Skeletal muscle tissue (tissue), 4 donors: Measurements from ENCODE around the gene XRCC5. TPM values are rescaled to one million over a fixed set of nuclear protein-coding genes. Genes with fewer than 3 reads are reported as not detected.

Source experiments
- H3K27ac ChIP-seq: one replicate; pipeline ENCODE4 v1.7.0; 2013; ENCODE audit warnings: mild to moderate bottlenecking, low read depth, low read length, inconsistent platforms
- H3K27me3 ChIP-seq, 3 donors: one replicate each; pipeline ENCODE4 v1.7.0; 2013; ENCODE audit warnings: low read length in 3 of 3; ENCODE audit not compliant: control insufficient read depth in 3 of 3, insufficient read depth in 3 of 3
- H3K36me3 ChIP-seq, 3 donors: one replicate each; pipeline ENCODE4 v1.7.0; 2013; ENCODE audit warnings: low read length in 3 of 3; ENCODE audit not compliant: control insufficient read depth in 3 of 3, insufficient read depth in 3 of 3
- H3K4me1 ChIP-seq, 3 donors: one replicate each; pipeline ENCODE4 v1.7.0; 2013; ENCODE audit warnings: low read length in 3 of 3, mild to moderate bottlenecking in 3 of 3; ENCODE audit not compliant: control insufficient read depth in 3 of 3, insufficient read depth in 3 of 3
- H3K4me3 ChIP-seq, 3 donors: one replicate each; pipeline ENCODE4 v1.7.0; 2013; ENCODE audit warnings: low read length in 3 of 3
- H3K9ac ChIP-seq, 3 donors: one replicate each; pipeline ENCODE4 v1.7.0; 2013; ENCODE audit warnings: low read length in 3 of 3, mild to moderate bottlenecking in 3 of 3, moderate library complexity in 2 of 3, low read depth in 1 of 3
- H3K9me3 ChIP-seq, 3 donors: one replicate each; pipeline ENCODE4 v1.7.0; 2013; ENCODE audit warnings: low read length in 3 of 3; ENCODE audit not compliant: control insufficient read depth in 3 of 3
- total RNA-seq: library from RNA; depleted of rRNA; stranded (reverse); fragments of >200 nt; gene quantifications from one replicate; pipeline ENCODE4 v1.2.3, GENCODE V29; 2014
- donor health status: Osteomylitis.

XRCC5 gene
- total RNA-seq, 1 donor from 2014 or later, result 188 TPM

DNA sequence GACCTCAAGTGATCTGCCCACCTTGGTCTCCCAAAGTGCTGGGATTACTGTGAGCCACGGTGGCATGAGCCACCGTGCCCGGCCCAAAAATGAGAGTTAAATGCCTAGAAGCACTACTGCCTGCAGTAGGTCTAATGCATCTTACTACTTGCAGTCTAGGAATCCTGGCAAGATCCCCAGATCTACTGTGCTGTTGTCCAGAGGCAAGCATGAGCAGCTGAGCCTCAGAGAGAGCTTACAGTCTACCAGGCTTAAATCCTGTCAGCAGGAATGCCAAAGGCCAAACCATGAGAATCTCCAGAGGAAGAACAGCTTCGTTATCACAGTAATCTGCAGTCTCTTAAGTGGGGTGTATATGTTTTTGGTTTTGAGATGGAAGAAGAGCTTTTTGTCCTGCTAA lies 54.4 kb downstream of the XRCC5 start:
- Histone ChIP-seq H3K4me1 (no peaks in the 10 kb centered on the region), H3K27me3 (no peaks in the 10 kb centered on the region), H3K9ac (no peak overlapping the region), H3K36me3 (peaks cover 13 to 53% (median 34%) of the 10 kb centered on the region in 3 donors), H3K27ac (no peak overlapping the region), H3K9me3 (no peaks in the 10 kb centered on the region), H3K4me3 (no peak overlapping the region)

DNA sequence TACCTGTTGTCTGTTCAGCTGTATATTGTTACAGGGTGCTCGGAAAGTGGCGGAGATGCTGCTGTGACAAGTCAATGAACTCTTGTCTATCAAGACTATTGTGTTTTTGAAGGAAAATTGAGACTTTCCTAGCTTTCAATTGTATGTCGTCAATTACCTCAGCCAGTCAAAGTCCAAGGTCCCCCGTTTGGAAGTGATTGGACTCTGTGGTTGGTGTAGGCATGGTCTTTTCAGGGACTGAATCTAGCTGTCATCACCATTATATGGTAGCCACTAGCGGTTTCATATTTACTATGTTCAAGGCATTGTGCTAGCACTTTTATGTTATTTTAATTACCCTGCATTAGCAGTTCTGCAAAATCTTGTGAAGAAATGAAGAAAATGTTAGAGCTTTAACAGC lies 54.9 kb downstream of the XRCC5 start:
- H3K9me3 ChIP-seq, result no peaks in the 10 kb centered on the region
- H3K4me3 ChIP-seq, result no peak overlapping the region
- H3K36me3 ChIP-seq, result peaks cover 15 to 59% (median 36%) of the 10 kb centered on the region in 3 donors
- H3K27ac ChIP-seq, result no peak overlapping the region
- H3K9ac ChIP-seq, result no peak overlapping the region
- H3K27me3 ChIP-seq, result no peaks in the 10 kb centered on the region
- no peaks in the 10 kb centered on the region for H3K4me1 ChIP-seq

DNA sequence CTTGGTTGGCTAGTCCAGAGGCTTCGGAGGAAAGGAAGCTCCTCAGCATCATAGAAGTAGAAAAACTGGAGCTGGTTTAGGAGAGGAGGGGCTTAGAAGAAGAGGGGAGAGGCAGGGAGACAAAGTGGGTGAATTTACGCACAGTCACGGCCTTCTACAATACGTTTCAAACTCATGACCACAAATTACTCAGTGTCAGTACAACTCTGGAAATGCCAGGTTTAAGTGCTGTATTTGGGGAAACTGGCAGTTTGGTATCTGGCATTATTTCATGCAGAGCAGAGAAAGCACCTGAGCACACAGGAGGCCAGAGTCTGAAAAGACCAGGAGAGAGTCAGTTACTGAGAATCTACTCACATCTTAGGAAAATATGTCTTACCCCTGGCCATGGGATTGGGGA lies 55.4 kb downstream of the XRCC5 start:
- H3K4me1 ChIP-seq, result no peaks in the 10 kb centered on the region
- no peaks in the 10 kb centered on the region for H3K9me3 ChIP-seq
- H3K4me3 ChIP-seq, result no peak overlapping the region
- no peak overlapping the region for H3K27ac ChIP-seq
- H3K36me3 ChIP-seq, result peaks cover 15 to 60% (median 40%) of the 10 kb centered on the region in 3 donors
- no peak overlapping the region for H3K9ac ChIP-seq
- H3K27me3 ChIP-seq, result no peaks in the 10 kb centered on the region

DNA sequence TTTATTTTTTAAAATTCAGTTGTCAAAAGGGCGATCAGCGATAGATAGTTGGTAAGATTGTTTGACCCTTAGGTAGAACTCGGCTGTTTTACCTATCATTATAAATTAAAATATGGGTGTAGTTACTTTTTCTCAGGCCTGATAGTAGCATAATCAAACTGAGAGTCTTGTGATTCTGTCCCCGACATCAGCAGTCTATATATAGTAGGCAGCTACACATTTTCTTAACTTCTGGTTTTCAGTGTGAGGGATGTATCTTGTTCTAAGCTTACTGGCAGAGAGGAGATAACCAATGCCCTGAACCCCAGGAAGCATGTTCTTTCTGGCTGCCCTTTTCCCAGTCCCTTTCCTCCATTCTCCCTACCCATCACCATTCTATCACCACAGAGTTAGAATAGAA lies 56.6 kb downstream of the XRCC5 start:
- Histone ChIP-seq H3K27me3 (no peaks in the 10 kb centered on the region), H3K9ac (no peak overlapping the region), H3K27ac (no peak overlapping the region), H3K4me3 (no peak overlapping the region), H3K9me3 (no peaks in the 10 kb centered on the region), H3K36me3 (peaks cover 12 to 58% (median 36%) of the 10 kb centered on the region in 3 donors), H3K4me1 (peaks cover 0 to 4% (median 0%) of the 10 kb centered on the region in 3 donors)

DNA sequence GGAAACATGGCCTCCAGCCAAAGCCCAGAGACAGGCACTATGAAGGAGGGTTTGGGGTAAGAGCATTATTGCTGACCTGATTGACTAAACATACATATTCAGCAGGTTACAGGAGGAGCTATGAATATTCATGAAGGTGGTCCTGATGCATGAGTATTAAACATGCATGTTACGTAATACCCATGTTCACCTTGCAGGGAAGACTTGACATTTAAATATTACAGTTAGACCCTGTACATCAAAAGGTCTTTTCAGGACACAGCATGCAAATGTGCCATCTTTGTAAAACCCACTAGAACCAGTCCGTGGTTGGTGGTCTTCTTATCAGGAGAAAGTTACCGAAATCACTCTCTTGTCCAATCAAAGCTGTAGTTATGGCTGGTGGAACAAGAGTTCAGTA lies 59.9 kb downstream of the XRCC5 start:
- Histone ChIP-seq H3K4me3 (no peak overlapping the region), H3K9me3 (no peaks in the 10 kb centered on the region), H3K27ac (no peak overlapping the region), H3K4me1 (peaks cover 0 to 4% (median 0%) of the 10 kb centered on the region in 3 donors), H3K27me3 (no peaks in the 10 kb centered on the region), H3K9ac (no peak overlapping the region), H3K36me3 (peaks cover 9 to 25% (median 14%) of the 10 kb centered on the region in 3 donors)

DNA sequence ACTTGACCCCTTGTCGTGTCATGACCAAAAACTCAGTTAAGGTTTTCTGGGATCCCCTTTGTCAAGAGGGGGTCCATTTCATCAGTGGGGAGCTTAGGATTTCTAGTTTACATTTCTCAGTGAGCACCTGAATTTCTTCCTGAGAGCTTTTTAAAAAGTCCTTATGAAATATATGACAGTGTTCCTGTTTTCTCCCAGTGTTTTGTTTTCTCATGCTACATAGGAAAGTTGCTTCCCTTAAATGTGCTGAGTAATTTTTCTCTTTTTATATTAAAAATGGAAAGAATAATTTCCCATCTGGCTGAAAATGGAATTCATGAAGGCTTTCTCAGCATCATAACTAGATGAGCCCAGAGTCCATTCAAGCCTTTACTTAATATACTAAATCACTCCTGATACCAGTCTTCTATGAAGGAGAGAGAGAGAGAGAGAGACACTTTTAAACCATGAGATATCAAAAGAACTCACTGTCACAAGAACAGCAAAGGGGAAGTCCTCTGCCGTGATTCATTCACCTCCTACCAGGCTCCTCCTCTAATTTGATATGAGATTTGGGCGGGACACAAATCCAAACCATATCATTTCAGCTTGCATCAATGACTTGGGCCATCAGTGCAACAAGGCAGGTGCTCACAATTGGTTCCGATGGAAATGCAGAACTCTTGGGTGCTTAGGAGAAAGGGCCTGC lies 61.1 kb downstream of the XRCC5 start:
- Histone ChIP-seq H3K4me3 (no peak overlapping the region), H3K9ac (no peak overlapping the region), H3K27me3 (no peaks in the 10 kb centered on the region), H3K4me1 (peaks cover 0 to 4% (median 0%) of the 10 kb centered on the region in 3 donors), H3K27ac (no peak overlapping the region), H3K9me3 (no peaks in the 10 kb centered on the region), H3K36me3 (peaks cover 11 to 22% (median 12%) of the 10 kb centered on the region in 3 donors)

DNA sequence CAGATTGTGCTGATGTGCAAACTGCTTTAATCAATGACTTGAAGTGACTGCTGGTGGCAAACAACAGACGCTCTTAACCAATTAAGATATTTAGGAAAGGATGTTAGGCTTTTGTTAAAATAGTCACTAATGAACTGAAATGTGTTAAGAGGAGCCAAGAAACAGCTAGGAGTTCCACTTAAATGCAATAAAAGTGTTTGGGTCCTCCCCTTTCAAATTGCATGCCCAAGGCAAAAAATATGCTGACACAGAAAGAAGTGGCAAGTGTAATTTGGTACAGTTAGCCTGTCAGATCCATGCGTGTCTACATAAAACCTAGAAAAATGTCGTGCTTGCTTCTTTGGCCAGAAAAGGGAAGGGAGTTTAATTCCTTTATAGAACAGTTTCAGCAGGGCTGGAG lies 61.9 kb downstream of the XRCC5 start:
- H3K9ac ChIP-seq, result no peak overlapping the region
- H3K27me3 ChIP-seq, result no peaks in the 10 kb centered on the region
- no peak overlapping the region for H3K27ac ChIP-seq
- peaks cover 0 to 4% (median 0%) of the 10 kb centered on the region in 3 donors for H3K4me1 ChIP-seq
- H3K4me3 ChIP-seq, result no peak overlapping the region
- H3K9me3 ChIP-seq, result no peaks in the 10 kb centered on the region
- H3K36me3 ChIP-seq, result peaks cover 9 to 20% (median 18%) of the 10 kb centered on the region in 3 donors

DNA sequence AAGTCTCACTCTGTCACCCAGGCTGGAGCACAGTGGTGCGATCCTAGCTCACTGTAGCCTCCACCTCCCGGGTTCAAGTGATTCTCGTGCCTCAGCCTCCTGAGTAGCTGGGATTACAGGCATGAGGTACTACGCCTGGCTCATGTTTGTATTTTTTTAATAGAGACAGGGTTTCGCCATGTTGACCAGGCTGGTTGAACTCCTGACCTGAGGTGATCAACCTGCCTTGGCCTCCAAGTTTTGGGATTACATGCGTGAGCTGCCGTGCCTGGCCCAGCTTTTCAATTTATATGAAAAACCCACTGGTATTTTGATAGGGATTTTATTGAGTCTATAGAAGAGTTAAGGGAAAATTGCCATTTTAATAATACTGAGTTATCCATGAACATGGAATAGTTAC lies 63.3 kb downstream of the XRCC5 start:
- no peaks in the 10 kb centered on the region for H3K27me3 ChIP-seq
- peaks cover 9 to 20% (median 18%) of the 10 kb centered on the region in 3 donors for H3K36me3 ChIP-seq
- H3K4me3 ChIP-seq, result no peak overlapping the region
- H3K9me3 ChIP-seq, result no peaks in the 10 kb centered on the region
- peaks cover 0 to 4% (median 0%) of the 10 kb centered on the region in 3 donors for H3K4me1 ChIP-seq
- no peak overlapping the region for H3K9ac ChIP-seq
- no peak overlapping the region for H3K27ac ChIP-seq

DNA sequence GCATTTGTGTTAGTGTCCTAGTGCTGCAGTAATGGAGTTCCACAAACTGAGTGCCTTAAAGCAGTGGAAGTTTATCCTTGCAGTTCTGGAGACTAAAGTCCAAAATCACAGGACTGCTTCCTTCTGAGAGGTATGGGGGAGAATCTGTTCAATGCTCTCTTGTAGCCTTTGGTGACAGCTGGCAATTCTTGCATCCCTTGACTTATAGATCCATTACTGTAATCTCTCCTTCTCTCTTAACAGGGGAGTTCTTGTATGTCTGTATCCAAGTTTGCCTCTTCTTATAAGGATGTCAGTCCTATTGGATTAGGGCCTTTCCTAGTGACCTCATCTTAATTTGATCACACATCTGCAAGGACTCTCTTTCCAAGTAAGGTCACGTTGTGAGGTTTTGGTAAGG lies 69.9 kb downstream of the XRCC5 start:
- Histone ChIP-seq H3K9ac (no peak overlapping the region), H3K9me3 (no peaks in the 10 kb centered on the region), H3K36me3 (peaks cover 2 to 18% (median 10%) of the 10 kb centered on the region in 3 donors), H3K4me1 (peaks cover 0 to 8% (median 0%) of the 10 kb centered on the region in 3 donors), H3K27me3 (no peaks in the 10 kb centered on the region), H3K4me3 (no peak overlapping the region), H3K27ac (no peak overlapping the region)

DNA sequence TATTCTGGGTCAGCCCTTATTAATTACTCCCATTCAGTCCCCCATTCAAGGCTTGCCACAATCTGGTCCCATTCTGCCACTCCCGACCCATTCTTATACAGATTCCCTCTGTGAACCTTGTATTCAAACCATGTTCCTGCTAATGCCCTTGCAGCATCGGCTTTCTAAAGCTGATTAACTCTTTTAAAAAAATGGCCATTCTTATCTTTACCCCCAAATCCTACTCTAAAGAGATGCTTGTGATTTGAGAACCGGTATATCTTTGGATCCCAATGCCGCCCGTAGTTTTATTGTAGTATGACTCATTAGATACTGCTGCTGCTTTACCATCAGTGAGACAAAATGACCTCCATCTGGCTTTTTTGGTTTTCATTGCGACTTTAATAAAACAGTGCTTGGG lies 72.2 kb downstream of the XRCC5 start:
- Histone ChIP-seq H3K9ac (no peak overlapping the region), H3K36me3 (peaks cover 0 to 8% (median 3%) of the 10 kb centered on the region in 3 donors), H3K27ac (no peak overlapping the region), H3K4me3 (no peak overlapping the region), H3K9me3 (no peaks in the 10 kb centered on the region), H3K27me3 (no peaks in the 10 kb centered on the region), H3K4me1 (peaks cover 0 to 8% (median 0%) of the 10 kb centered on the region in 3 donors)
